ENCODE measurements around the gene SAMD10. TPM values are rescaled to one million over a fixed set of nuclear protein-coding genes. Genes with fewer than 3 reads are reported as not detected.
"Not testable (repeated sequence)": the region's sequence is repeated elsewhere in the genome, so short reads cannot be mapped to it uniquely, and the experiment has no call there.

SAMD10 gene
- total RNA-seq, 4 donors from 2014 or later = 0.48 to 1.2 (median 0.84) TPM; not detected in 1

- ATAC-seq (ENCODE audit: low FRiP score) (no peak), DNase-seq (ENCODE audit: low spot score) (no peak)
- no peak for TF ChIP-seq CTCF (IDR thresholded peaks at IDR 0.05)
Measured at GRCh38 chr20:63934271-63935068, 45.0 kb downstream of the SAMD10 start.

DNA sequence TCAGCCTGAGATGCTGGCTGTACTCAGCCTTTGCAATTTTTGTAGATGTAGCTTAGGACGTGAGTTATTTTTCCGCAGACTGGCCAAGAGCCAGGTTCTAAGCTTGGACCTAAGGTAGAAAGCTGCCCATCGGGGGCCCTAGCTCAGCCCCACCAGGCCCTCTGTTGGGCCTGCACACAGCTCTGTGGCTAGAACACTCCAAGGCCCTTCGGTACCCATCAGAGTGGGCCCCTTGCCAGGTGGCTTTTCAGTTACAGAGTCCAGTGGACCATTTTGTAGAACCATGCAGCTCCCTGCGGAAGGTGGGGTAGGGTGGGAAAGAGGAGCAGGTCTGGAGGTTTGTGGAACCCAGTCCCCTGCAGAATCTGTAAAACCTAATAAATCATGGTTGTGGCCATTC lies 45.8 kb downstream of the SAMD10 start:
- TF ChIP-seq CTCF (IDR thresholded peaks at IDR 0.05) = no peak
- ATAC-seq (ENCODE audit: low FRiP score) = no peak
- DNase-seq (ENCODE audit: low spot score) = no peak

GRCh38 chr20:63932606-63933160 lies 46.8 kb downstream of the SAMD10 start:
- TF ChIP-seq CTCF (IDR thresholded peaks at IDR 0.05) = no peak
- DNase-seq (ENCODE audit: low spot score) (no peak), ATAC-seq (ENCODE audit: low FRiP score) (no peak)

GRCh38 chr20:63931735-63932134 lies 47.7 kb downstream of the SAMD10 start:
- DNase-seq (ENCODE audit: low spot score) (no peak), ATAC-seq (ENCODE audit: low FRiP score) (no peak)
- no peak for TF ChIP-seq CTCF (IDR thresholded peaks at IDR 0.05)

- TF ChIP-seq CTCF (IDR thresholded peaks at IDR 0.05) = no peak
- no peak for ATAC-seq (ENCODE audit: low FRiP score)
- DNase-seq (ENCODE audit: low spot score) = no peak
Measured at GRCh38 chr20:63930971-63931553, 48.4 kb downstream of the SAMD10 start.

- not testable (repeated sequence) for DNase-seq (ENCODE audit: low spot score); ATAC-seq (ENCODE audit: low FRiP score)
Measured at GRCh38 chr20:63929473-63929883, 50.0 kb downstream of the SAMD10 start.

GRCh38 chr20:63929071-63929470 lies 50.4 kb downstream of the SAMD10 start:
- DNase-seq (ENCODE audit: low spot score) (no peak), ATAC-seq (ENCODE audit: low FRiP score) (no peak)
- TF ChIP-seq CTCF (IDR thresholded peaks at IDR 0.05) = no peak

Data from omental fat pad (tissue), 4 donors.